Stimulated activated CD8-positive, alpha-beta memory T cell treated with anti-CD3 and anti-CD28 coated beads, Interleukin-12 subunit alpha, Interleukin-12 subunit beta, amount 100 ng/mL, for 1 hour (primary cell): ENCODE results near the gene FAM186B.

Source experiments
- DNase-seq: peaks from one replicate; pipeline ENCODE4 v3.0.0-alpha.2; 2020; ENCODE audit warnings: low read depth

The FAM186B gene

GRCh38 chr12:49604856-49605255, 583 bp downstream of the FAM186B start:
- no peak for DNase-seq

GRCh38 chr12:49603721-49604120, 1.7 kb downstream of the FAM186B start:
- no peak for DNase-seq

DNA sequence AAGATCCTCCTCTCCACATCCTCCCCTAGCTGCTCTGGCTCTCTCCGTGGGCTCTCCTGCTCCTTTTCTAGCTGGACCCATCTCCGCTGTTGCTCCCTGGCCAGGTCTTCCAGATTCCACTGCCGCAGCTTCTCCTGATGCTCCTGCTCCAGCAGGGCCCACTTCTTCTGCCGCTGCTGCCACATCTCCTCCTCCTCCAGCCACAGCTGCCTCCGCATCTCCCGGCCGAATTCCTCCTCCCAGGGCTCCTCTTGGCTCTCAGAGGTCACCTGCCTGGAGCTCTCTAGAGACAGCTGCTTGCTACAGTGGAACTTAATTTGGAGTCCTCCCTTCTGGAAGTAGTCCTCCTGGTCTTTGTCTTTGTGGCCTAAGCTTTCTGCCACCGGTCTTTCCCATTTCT, 5.5 kb downstream of the FAM186B start:
- no peak for DNase-seq

DNA sequence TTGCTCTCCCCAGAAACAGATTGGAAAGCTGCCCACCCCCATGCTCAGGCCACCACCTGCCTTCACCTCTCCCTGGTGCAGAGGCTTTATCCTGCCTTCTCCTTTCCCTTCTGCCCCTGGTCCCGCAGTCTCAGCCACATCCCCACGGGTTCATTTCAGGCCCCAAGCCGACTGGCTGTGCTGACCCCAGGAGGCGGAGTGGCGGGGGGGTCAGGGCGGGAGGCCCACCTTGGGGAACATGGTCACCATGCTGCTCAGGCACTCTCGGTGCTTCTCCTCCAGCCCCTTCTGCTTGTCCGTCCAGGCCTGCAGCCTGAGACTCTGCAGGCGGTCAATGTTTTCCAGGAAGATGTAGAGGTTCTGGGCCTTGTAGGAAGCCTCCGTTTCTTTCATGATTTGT, 6.9 kb downstream of the FAM186B start:
- no peak for DNase-seq

- no peak for DNase-seq
These were observed 16.5 kb downstream of the FAM186B start for GRCh38 chr12:49588721-49589516.

DNA sequence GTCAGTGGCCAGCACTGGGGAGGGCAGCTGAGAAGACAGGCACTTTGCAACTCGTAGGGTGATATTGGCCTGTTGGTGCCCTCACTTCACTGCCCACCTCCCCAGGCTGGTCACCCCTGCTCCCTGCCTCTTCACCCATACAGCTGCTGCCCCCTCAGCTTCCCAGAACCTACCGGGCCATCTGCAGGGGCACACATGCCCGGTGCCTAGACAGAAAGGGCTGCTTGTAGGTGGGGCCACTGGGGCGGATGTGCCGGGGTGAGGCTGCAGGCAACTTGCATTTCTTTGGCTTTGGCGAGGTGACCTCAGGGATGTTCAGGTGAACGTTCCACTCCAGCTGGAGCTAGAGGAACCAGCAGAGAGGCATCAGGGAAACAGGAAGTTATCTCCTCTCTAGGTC, 17.2 kb downstream of the FAM186B start:
- DNase-seq: no peak

GRCh38 chr12:49587174-49587908, 18.1 kb downstream of the FAM186B start:
- no peak for DNase-seq

DNA sequence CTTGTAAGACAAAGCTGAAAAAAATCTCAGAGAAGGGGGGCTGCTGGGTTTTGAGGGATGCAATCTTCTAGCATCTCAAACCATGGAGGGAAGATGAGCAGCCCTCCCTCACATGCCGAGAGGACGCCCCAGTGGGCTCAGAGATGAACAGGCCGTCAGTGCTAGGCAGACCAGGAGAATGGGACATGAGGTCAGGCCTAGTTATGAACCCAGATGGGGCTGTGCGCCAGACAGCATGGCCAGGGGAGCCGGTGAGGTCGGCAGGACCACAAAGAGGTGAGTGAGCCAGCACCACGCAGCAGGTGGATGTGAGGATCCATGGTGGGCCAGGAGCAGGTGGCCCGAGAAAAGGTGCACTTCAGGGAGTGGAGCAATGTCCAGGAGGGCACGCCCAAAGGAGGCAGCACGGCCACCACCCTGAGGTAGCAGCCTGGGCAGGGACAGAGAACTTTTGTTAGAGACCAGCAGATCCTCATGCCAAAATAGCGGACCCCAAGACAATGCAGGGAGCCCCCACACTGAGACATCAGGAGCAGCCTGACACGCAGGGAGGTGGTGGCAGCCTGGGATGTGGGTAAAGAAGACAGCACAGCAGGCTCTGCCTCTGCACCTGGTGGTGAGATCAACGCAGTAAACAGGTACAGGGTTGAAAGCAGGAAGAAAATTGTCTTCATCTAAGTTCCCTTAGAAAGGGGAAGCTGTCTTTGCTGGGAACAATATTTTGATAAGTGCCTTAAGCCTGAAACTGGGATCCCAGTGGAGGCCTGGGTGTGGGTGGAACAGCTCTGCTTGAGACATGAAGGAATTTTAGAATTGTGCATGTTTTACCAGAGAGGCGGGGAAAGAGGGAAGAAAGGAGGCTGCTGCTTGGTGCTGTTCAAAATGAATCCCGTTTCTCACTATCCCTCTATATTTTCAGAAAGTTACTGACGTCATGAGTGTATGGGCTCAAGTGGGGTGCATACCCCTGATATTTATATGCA, 19.7 kb downstream of the FAM186B start:
- no peak for DNase-seq

DNA sequence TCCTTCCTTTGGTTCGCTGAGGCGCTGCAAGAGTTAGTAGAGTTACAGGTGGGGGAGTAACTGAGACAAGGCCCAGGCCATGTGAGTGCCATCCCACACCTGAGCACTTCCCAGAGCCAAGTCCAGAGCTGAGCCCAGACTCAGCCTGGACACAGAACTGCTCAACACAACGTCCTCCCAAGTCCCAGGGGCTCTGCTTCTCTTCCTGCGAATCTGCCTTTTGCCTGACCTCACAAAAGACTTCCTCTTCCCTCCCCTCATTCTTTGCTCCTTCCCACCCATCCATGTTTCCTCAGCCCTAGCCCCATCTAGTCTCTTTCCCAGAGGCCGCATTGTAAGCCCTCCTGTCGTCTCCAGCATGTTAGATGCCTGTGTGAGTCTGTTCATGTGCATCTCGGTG, 20.8 kb downstream of the FAM186B start:
- no peak for DNase-seq

- no peak for DNase-seq
These were observed 21.9 kb downstream of the FAM186B start for GRCh38 chr12:49583366-49584094.

DNA sequence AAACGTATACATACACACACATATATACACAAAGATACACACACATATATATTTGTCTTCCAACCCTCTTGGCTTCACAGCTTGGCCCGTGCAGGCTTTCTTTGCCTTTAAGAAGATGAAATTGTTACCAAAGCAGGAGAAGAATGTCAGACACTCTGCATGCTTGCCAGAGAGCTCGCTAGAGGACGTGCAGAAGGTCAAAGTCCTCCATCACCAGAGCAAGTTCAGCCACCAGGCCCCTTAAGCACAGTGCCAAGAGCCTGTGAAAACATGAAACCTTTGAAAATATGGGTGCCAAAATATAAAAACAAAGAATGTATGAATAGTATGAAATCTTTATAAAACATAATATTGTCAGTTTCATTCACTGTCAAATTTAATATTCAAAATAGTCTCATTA, 22.6 kb downstream of the FAM186B start:
- no peak for DNase-seq

DNA sequence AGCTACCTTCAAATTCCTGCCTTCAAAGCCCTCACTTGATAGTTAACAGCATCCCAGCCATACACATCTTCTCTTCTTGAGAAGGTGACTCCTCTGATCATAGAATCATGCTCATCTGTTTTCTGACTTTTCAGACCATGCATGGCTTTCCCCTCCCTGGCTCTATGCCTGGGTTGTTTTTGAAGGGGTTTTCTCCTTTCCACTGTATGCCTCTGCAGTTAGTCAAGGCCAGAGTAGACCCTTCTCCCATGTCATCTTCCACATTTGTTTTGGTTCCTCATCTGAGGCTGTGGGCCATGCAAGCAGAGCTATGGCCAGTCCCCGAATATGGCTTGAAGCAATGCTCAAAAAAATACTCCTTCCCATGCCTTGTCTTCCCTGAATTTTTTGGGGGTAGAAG, 23.2 kb downstream of the FAM186B start:
- DNase-seq: no peak

- DNase-seq: peak; percentile 24
These were observed 24.6 kb downstream of the FAM186B start for GRCh38 chr12:49580572-49581535.

DNA sequence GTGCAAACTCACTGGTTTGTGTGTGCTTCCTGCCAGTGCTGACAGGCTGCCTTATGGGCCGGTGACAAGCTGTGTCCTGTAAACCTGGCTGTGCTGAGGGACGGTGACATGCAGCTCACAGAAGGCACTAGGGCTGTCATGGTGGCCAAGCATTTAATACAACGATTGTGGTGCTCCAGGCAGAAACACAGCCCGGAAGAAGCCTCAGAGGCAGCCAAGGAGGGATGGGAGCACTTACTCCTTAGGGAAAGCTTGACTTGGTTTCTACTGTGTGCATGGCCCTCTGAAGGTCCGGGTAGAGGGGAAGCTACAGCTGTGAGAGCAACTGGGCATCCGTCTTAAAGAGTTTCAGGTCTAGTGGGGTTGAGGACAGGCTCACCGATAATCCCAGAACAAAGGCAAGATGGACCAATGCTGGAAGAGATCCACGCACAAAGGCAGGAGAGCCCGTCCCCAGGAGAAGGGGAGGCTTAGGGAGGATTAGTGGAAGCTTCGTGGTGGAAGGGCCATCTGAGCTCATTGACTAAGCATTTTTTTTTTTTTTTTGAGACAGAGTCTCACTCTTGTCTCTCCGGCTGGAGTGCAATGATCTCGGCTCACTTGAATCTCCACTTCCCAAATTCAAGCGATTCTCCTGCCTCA, 26.8 kb downstream of the FAM186B start:
- no peak for DNase-seq

DNA sequence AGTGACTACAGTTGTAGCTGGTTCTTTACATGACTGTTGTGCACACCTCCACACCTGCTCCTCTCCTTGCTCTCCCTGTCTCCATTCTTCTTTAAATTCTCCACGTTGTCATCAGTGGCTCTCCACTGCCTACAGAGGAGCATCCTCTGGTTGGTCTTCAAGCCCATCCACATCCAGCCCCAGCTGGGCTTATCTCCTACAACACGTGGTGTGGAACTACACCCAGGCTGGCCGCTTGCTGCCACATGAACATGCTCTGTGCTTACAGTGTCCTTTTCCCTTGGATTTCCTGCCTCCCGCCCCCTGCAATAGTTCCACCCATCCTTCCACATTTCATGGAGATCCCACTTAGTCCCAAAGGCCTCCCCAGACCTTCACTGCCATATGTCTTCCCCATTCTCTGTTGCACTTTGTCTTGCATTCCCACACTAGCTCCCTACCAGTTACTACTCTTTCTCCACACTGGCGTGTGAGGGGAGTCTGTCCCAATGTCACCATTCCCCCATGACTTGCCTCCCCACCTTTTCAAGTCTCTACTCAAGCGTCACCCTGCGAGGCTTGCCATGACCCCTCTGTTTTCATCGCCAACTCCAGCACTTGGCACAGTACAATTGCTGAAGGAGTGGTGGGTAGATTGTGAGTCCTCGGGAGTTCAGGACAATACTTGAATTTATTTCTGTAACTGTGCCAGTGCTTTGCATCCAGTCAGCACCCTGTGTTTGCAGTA, 27.7 kb downstream of the FAM186B start:
- DNase-seq: no peak

DNA sequence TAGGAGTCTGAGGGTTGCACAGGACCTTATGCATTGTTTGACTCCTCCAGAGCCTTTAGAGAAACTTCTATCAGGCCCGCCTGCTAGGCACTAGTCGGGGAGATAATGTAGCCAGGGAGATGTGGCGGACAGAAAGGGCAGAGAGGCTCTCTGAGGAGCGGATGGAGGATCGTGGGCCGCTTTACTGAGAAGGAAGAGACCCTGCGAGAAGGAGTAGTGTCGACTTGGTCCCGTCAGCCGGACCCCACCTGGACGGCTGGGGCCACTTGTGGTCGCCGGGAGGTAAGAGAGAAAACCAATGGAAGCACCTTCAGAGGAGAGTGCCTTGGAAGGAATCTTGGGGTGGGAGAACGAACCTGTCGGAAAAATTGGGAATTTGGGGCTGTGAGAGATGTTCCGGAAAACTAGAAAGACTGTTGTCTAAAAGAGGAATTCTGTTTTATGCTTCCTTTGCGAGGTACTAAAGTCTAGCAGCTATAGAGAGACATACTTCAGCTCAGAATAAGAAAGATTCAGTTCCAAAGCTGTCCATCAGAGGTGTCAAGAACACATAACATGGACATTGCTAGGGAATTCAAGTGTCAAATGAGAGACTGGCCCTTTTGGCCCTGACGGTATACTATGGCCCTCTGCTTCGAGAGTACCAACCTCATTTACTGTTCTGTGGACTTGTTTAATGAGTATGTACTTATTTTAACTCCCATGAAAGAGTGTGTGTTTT, 36.8 kb downstream of the FAM186B start:
- DNase-seq: no peak

DNA sequence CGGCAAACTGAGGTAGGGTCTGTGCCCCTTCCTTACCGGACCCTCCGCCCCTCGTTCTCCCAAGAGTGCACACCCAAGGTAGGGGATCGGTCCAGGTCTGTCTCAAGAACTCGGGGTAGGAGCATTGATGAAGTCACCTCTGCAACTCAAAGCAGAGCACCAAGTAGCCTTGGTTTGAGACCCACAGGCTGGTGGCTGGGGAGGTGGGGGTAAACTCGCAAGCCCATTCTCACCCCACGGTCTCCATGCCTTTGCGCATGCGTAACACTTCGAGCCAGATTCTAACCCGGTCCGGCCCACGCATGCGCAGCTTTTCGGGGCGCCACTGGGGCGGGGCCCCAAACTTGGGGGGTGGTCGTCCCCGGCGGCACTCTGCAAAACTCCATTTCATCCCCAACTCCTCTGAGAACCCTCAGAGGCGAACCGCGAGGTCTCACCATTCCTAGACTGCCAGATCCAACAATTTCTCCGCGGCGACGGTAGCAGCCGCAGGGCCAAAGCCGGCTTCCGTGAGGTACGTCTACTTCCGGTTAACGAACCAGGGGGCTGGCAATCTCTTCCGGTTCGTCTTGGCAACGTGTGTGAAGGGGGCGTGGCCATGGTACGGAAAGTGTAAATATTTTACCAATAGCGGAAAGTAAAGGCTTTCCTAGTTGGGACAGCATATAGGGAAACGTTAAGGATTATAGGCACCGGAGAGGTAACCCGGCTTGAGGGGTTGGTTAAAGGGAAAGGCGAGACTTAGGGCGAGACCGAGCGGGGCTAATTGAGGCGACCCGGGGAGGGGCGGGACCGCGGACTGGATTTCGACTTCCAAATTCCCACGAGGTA, 37.6 kb downstream of the FAM186B start, which contains the start of gene MCRS1:
TSS of gene MCRS1 (minus strand) at position 532 of the 831 bp plus-strand sequence. CDS start 1,411 bp downstream, outside the sequence.
- DNase-seq: peak; percentile 86

GRCh38 chr12:49567302-49567610, 38.2 kb downstream of the FAM186B start:
- no peak for DNase-seq
